Tibial nerve (tissue), 4 donors: ENCODE results near the gene MSI2.

ENCODE experiments used
- EP300 ChIP-seq, 2 donors: sonication (generic); formaldehyde crosslinking; IDR thresholded peaks; one replicate each; pipeline ENCODE4 v1.6.1; 2017; ENCODE audit warnings: antibody characterized with exemption in 2 of 2, mild to moderate bottlenecking in 1 of 2
- POLR2A ChIP-seq, 2 donors: fragments of 450-650 bp; IDR thresholded peaks; one replicate each; pipeline ENCODE4 v1.6.1; 2017; ENCODE audit warnings: antibody characterized with exemption in 2 of 2, mild to moderate bottlenecking in 2 of 2, moderate library complexity in 2 of 2
- TF ChIP-seq, protein P1 (sequence below), 5 experiments: fragments of 200-600 bp in 3 of 5; fragments of 450-650 bp in 2 of 5; sonication (generic) in 3 of 5; IDR thresholded peaks; one replicate each; pipeline ENCODE4 v1.5.1; 2016 to 2019; ENCODE audit warnings: antibody characterized with exemption in 5 of 5, mild to moderate bottlenecking in 3 of 5, moderate library complexity in 2 of 5

DNA sequence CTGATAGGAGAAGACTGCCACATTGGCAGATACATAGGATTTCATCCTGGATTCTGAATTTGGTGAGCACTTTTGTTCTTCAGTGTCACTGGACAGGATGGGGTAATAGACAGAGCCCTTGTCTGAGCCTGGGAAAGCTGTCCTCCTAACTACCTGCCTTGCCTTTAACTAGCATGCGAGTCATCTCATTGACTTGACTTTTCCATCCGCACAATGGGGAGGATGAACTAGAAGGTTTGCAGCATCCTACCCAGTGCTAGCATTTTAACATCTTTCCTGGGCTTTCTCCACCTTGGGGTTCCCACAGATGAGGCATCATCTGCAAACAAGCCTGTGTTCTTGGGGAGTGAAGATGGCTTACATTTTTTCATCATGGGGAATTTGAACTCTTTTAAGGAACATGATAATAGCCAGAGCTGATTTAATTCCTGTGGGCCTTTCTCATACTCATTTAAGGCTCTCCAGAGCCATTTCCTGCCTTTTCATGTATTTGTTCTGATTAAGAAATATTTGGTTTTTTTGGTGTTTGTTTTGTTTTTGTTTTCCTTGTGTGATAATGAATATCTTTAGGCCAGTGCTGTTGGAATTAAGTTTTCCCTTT lies 139.5 kb downstream of the MSI2 start:
- TF ChIP-seq, protein P1, sequence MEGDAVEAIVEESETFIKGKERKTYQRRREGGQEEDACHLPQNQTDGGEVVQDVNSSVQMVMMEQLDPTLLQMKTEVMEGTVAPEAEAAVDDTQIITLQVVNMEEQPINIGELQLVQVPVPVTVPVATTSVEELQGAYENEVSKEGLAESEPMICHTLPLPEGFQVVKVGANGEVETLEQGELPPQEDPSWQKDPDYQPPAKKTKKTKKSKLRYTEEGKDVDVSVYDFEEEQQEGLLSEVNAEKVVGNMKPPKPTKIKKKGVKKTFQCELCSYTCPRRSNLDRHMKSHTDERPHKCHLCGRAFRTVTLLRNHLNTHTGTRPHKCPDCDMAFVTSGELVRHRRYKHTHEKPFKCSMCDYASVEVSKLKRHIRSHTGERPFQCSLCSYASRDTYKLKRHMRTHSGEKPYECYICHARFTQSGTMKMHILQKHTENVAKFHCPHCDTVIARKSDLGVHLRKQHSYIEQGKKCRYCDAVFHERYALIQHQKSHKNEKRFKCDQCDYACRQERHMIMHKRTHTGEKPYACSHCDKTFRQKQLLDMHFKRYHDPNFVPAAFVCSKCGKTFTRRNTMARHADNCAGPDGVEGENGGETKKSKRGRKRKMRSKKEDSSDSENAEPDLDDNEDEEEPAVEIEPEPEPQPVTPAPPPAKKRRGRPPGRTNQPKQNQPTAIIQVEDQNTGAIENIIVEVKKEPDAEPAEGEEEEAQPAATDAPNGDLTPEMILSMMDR (IDR thresholded peaks at IDR 0.05) = no peak
- TF ChIP-seq POLR2A (IDR thresholded peaks at IDR 0.05) (no peak), EP300 (IDR thresholded peaks at IDR 0.05) (no peak)
